Measurements from ENCODE around the gene RBM15B. TPM values are rescaled to one million over a fixed set of nuclear protein-coding genes. Genes with fewer than 3 reads are reported as not detected.

Gene RBM15B
- total RNA-seq, 2 experiments from 2014 or later: 34.2 to 37.4 TPM

- peak overlapping the region; percentile 63 for H3K27ac ChIP-seq (ENCODE audit: low read depth, low read length, poor library complexity, severe bottlenecking)
- H4K20me1 ChIP-seq (ENCODE audit: insufficient read depth, low read length): peaks cover 50% of the 10 kb centered on the region
- peak; percentile 59 for DNase-seq (ENCODE audit: low spot score)
- peaks cover 67% of the 10 kb centered on the region for H3K79me2 ChIP-seq (ENCODE audit: insufficient read depth, low read depth, low read length)
- H3K9me2 ChIP-seq (ENCODE audit: insufficient read depth, low read length): no peaks in the 10 kb centered on the region
- no peak overlapping the region for H2AFZ ChIP-seq (ENCODE audit: low read length)
- H3K9me3 ChIP-seq (ENCODE audit: low read length): no peaks in the 10 kb centered on the region
- H3K4me3 ChIP-seq (ENCODE audit: low read depth, low read length, poor library complexity, severe bottlenecking): peak overlapping the region; percentile 86
- TF ChIP-seq CTCF (conservative IDR thresholded peaks at IDR 0.05; ENCODE audit: low read length): no peak
- no peak for TF ChIP-seq EZH2phosphoT487 (IDR thresholded peaks at IDR 0.05; ENCODE audit: borderline replicate concordance, low read depth, low read length)
- H3K4me1 ChIP-seq (ENCODE audit: insufficient read depth, low read length, poor library complexity, severe bottlenecking): peaks cover 82% of the 10 kb centered on the region
- intact Hi-C loops (cut with micrococcal nuclease; ENCODE audit: unreplicated experiment): loop anchor here (1.0 to 2.0 kb wide), 2 partner anchors 108 to 775 kb away; partner anchors contain the start of gene MAPKAPK3
- BruUV-seq (replicated peaks): no TSS peak
- ChIA-PET POLR2A (no interaction called here), CTCF (ENCODE audit: unreplicated experiment) (no interaction called here)
- H3K4me2 ChIP-seq (ENCODE audit: low read length): peak overlapping the region; percentile 90
- peaks cover 85% of the 10 kb centered on the region for H3K36me3 ChIP-seq (ENCODE audit: insufficient read depth, low read length)
These were observed 675 bp downstream of the RBM15B start for GRCh38 chr3:51391566-51392354.

GRCh38 chr3:51392355-51393133 is 1.5 kb downstream of the RBM15B start:
- Histone ChIP-seq H2AFZ (ENCODE audit: low read length) (no peak overlapping the region), H3K9me3 (ENCODE audit: low read length) (no peaks in the 10 kb centered on the region), H3K9me2 (ENCODE audit: insufficient read depth, low read length) (no peaks in the 10 kb centered on the region), H3K4me3 (ENCODE audit: low read depth, low read length, poor library complexity, severe bottlenecking) (peak overlapping the region; percentile 86), H3K36me3 (ENCODE audit: insufficient read depth, low read length) (peaks cover 86% of the 10 kb centered on the region), H3K4me1 (ENCODE audit: insufficient read depth, low read length, poor library complexity, severe bottlenecking) (peaks cover 74% of the 10 kb centered on the region), H3K4me2 (ENCODE audit: low read length) (peak overlapping the region; percentile 90), H3K79me2 (ENCODE audit: insufficient read depth, low read depth, low read length) (peaks cover 60% of the 10 kb centered on the region), H4K20me1 (ENCODE audit: insufficient read depth, low read length) (peaks cover 50% of the 10 kb centered on the region), H3K27ac (ENCODE audit: low read depth, low read length, poor library complexity, severe bottlenecking) (peak overlapping the region; percentile 63)
- DNase-seq (ENCODE audit: low spot score): no peak
- no TSS peak for BruUV-seq (replicated peaks)
- no peak for TF ChIP-seq CTCF (conservative IDR thresholded peaks at IDR 0.05; ENCODE audit: low read length)
- no peak for TF ChIP-seq EZH2phosphoT487 (IDR thresholded peaks at IDR 0.05; ENCODE audit: borderline replicate concordance, low read depth, low read length)
- ChIA-PET CTCF (ENCODE audit: unreplicated experiment) (no interaction called here), POLR2A (no interaction called here)
- intact Hi-C loops (cut with micrococcal nuclease; ENCODE audit: unreplicated experiment): no loop called here
